Germinal center (tissue), 1 donor: ENCODE measurements around the gene MRPL38.

Experiments used
- DNase-seq: peaks from one replicate; pipeline ENCODE4 v3.0.0; 2012; ENCODE audit warnings: mixed read lengths, low spot score

MRPL38 gene

DNA sequence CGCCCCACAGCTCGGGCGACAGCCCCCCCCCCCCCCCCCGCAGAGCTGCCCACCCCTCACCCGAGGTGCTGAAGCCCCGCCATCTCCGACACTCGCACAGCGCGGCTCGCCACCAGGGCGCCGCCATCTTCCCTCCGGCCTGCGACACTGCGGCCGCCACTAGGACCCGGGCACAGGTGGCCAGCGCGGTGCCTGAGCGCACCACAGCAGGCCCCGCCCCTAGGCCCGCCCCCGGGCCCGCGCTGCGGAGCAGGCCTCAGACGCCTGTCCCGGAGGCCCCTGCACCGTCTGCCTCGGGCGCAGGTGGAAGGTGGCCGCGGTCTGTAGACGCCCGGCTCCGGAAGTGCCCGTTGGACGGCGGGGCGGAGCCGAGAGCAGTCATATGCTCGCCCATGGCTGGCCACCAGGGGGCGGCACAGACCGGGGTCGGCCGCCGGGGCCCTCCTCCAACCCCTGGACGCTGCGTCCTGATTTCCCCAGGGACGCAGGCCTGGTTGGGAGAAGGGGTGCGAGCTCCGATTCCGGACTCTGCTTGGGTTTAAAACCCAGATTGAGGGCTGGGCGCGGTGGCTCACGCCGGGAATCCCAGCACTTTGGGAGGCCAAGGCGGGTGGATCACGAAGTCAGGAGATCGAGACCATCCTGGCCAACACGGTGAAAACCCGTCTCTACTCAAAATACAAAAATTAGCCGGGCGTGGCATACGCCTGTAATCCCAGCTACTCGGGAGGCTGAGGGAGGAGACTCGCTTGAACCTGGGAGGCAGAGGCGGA lies at the start of gene MRPL38:
MRPL38 (minus strand) TSS at position 136 of the 773 bp plus-strand sequence; CDS start at position 127, 9 bp downstream.
- peak; percentile 98 for DNase-seq

- no peak for DNase-seq
Observed at GRCh38 chr17:75950855-75951554, 46.3 kb upstream of the MRPL38 start.

GRCh38 chr17:75950421-75950820 lies 45.7 kb upstream of the MRPL38 start:
- no peak for DNase-seq

DNA sequence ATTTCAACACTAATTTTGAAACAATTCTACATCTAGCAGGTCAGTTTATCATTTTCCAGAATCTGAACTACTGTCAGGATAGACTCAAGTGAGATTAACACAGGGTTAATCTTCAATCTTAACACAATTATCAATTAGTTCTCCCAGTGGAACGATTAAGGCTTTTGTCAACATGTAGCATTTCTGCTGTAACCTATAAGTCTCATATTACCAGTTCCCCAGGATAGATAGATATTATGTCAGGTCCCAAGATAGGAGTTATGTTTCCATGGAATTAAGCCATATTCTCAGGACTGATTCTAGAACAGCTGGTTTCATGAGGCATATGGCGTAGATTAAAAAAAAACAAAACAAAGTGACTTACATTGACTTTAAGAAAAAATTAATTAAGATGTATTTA lies 40.5 kb upstream of the MRPL38 start:
- no peak for DNase-seq

- no peak for DNase-seq
Observed at GRCh38 chr17:75943491-75943890, 38.8 kb upstream of the MRPL38 start.

GRCh38 chr17:75942473-75942872 lies 37.8 kb upstream of the MRPL38 start:
- no peak for DNase-seq

GRCh38 chr17:75941442-75941819 lies 36.7 kb upstream of the MRPL38 start:
- DNase-seq, result no peak

DNA sequence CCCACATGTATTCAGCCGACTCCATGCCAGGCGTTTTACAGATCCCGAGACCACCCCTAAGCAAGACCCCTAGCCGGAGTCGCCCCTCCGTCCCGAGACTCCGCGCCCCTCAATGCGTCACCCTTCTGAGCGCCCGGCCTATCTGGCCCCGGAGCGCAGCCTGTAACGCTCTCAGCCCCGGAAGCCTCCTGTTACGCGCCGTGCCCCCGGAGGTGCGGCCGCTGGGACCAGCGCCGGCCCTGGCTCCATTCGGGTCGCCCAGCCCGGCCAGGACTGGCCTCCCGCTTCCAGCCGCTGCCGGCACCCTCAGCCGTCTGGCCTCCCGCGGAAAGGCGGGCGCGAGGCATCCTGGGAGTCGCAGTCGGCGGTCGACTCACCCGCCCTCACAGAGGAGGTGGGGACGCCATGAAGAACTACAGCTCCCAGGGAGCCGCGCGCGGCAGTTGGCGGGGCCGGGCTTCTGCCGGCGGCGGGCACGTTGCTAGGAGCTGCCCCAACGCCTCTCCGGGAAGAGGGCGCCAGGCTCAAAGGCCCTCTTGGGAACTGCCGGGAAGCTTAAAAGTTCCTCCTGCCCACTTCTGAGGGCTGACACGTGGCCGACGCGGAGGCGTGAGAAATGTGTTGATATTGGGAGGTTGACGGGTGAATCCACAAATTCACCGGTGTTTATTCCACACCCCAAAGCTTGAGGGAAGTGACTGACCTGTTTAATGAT lies 36.2 kb upstream of the MRPL38 start, which contains the start of gene FBF1:
FBF1 (minus strand) TSS at position 316 of the 715 bp plus-strand sequence. CDS start 2,893 bp downstream, outside the sequence.
- peak; percentile 96 for DNase-seq

- DNase-seq, result no peak
Observed at GRCh38 chr17:75937652-75938051, 33.0 kb upstream of the MRPL38 start.

GRCh38 chr17:75933808-75934207 lies 29.1 kb upstream of the MRPL38 start:
- DNase-seq, result no peak

- DNase-seq, result no peak
Observed at GRCh38 chr17:75932852-75933251, 28.2 kb upstream of the MRPL38 start.

DNA sequence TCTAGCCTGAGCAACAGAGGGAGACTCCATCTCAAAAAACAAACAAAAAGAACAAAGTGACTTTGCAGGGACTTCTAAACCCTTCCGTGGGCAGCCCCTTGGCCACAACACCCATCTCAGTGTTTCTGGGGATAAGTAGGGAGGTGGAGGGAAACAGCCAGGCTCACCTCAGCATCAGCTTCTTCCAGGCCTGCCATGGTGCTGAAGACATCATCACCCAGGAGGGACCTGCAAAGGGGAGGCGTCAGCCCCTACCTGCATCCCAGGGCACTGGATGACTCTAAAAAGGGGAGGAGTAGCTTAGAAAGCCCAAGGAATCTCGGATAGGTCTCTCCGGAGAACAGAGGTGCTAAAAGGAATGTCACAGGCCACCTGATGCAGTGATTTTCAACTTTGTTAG lies 26.4 kb upstream of the MRPL38 start:
- no peak for DNase-seq

DNA sequence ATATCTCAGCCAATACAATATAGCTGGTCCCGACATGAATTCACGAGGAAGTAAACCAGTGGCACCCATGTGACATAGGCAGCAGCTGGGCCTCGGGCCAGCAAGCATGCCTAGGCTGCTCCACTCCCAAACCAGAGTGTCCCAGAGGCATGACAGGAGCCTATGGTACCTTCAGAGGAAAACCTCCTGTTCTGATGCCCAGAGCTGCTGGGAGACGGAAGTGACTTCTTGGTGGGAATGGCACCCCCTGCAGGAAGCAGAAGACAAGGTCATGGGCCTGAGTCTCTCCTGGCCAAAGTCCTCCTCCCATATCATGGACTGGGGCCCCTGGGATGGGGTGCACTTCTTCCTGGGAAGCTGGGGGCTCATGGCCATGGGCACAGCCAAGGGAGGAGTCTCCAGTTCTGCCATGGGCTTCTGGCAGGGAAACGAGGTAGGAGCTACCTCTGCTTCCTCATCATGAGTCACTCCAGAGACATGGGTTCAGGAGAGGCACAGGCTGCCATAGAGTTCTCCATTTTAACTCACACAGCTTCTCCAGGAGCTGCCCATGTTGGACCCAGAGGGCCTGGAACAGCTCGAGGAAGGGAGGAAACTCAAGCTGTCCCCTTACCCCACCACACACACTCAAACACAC lies 22.7 kb upstream of the MRPL38 start:
- DNase-seq, result peak; percentile 73

DNA sequence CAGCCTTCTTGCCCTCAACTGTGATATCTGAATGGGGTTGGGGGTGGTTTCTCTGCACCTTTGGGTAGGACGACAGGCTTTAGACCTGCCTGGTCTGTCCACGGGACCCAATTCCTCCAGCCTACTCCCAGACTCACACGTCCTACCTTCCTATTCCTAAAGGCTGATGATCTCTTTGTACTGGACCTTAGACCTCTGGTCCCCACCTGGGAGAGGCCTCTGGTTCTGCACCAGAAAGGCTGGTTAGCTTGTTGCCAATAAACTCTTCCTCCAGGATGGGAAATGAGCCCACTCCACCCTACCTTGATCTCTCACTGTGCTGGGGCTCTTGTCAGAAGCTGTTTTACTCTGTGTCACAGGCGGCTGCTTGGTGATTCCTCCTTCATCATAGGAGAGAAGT lies 21.8 kb upstream of the MRPL38 start:
- DNase-seq, result no peak

DNA sequence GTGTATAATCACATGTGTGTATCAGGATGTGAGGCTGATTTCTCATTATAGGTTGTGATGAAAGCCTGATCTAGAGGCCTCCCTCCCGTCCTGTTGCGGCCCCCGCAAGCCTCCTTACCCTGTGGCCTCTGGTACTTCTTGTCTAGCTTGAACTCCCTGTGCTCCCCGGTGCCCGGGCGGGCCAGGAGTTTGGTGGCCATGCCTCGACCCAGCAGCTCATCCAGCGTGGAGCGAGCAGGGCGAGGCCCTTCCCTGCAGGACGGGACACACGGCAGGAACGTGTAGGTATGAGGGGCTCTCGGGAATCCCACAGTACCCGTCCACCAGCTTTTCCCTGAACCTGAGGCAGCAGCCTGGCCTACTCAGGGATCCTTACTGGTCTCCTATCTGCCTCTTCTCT lies 21.2 kb upstream of the MRPL38 start:
- DNase-seq, result no peak

DNA sequence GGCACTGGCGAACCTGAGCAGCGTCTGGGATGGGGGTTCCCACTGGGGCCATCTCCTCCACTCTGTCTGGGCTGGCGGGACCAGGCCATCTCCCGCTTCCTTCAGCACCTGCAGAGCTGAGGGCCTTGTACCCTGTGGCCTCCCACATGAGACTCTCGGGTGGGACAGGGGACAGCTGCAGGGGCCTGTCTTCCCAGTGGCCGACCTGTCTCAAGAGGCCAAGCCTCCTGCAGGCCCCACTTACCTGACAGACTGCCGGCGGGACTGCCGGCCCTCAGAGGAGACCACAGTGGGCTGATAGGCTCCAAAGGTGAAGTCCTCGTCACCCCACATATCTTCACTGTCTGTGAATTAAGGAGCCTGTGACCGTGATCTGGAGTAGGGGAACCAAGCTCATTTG lies 20.4 kb upstream of the MRPL38 start:
- no peak for DNase-seq

DNA sequence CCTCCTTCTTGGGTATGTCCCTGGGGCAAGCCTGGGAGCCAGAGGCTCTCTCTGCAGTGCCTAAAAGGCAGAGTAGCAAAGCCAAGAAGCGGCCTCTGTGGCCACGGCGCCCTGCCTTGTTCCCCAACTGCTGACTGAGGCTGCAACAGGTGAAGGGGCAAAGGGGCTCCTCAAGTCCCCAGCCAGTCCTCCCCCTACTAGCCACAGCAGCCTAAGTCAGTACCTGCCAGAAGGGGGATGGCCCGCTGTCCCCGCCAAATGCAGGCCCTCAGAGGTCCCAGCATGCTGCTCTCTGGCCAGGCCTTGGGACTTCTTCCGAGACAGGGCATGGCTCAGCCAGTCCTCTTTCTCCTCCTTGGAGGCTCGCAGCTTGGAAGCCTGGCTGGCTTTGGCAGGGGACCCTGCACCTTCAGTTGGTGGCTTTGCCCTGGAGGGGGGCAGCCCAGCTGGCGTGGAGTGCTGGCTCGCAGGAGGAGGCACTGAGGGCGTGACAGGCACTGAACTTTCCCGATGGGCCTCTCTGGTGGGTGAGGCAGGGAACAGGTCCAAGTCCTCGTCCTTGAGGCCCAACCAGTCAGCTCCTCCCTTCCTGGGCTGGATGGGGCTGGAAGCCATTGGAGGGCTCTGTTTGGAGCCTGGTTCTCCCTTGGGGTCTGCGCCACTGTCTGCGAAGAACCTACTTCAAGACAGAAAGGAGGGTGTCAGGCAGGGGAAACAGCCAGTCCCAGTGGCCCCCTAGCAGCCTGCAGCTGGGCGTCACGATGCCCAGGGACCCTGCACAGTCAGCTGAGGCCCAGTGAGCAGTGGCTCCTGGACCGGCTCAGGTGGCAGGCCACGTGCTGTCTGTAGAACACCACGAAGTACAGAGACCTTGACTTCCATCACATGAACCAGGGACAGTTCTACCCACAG lies 18.5 kb upstream of the MRPL38 start:
- DNase-seq, result no peak

GRCh38 chr17:75922173-75922961 lies 17.7 kb upstream of the MRPL38 start:
- no peak for DNase-seq

DNA sequence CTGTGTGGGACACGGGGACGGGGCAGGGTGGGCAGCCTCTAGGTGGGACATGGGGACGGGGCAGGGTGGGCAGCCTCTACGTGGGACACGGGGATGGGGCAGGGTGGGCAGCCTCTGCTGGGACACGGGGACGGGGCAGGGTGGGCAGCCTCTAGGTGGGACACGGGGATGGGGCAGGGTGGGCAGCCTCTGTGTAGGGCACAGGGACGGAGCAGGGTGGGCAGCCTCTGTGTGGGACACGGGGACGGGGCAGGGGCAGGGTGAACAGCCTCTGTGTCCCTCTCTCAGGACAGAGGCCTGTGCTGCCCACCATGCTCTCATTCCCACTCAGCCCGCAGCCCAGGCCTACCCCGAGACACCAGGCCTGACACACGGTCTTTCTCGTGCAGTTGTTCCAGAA lies 16.9 kb upstream of the MRPL38 start:
- no peak for DNase-seq

DNA sequence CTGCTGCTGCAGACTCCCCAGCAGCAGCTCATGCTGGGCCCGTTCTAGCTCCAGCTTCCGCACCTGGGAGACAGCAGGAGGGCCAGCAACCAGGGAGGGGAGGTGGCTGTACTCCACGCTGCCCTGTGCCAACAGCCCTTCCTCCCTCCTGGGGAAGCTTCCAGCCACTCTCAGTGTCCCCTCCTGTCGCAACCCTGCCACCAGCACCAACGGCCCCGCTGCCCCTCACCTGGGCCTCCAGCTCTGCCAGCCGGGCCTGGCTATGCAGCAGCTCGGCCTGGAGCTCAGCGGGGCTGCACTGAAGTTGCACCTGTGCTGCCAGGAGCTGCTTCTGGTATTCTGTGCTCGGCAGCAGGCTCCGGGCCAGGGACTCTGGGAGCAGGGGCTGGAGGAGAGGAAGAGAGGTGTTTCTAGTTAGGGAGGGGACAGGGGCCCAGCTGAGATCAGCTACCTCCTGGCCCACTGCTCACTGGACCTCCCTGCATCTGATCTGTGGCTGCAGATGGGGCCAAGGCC lies 15.4 kb upstream of the MRPL38 start:
- no peak for DNase-seq
